GM18861 (cell line): Measurements from ENCODE around the gene KLF14.
"Not testable (repeated sequence)": the region's sequence is repeated elsewhere in the genome, so short reads cannot be mapped to it uniquely, and the experiment has no call there.

Source experiments
- ATAC-seq: cut with Tn5 transposase; IDR thresholded peaks from one replicate; pipeline ENCODE4 v1.9.1; 2021; ENCODE audit not compliant: unreplicated experiment

KLF14 gene

DNA sequence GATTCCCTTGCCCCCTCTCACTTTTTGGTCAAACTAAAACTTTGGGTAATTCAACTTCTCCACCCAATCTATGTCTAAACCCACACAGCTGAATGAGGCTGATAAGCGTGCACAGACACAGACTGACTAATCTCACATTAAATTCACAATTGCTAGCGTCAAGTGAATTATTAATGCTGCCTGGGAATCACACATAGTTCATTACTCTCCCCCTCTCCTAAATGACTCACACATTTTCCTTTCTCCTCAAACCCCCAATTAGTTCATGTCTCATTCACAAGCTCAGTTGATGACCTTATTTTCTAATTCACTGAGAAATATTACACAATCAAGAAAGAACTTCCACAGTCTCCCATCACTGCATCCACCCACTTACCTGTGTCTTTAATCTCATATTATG, 14.5 kb downstream of the KLF14 start:
- ATAC-seq, result no peak

DNA sequence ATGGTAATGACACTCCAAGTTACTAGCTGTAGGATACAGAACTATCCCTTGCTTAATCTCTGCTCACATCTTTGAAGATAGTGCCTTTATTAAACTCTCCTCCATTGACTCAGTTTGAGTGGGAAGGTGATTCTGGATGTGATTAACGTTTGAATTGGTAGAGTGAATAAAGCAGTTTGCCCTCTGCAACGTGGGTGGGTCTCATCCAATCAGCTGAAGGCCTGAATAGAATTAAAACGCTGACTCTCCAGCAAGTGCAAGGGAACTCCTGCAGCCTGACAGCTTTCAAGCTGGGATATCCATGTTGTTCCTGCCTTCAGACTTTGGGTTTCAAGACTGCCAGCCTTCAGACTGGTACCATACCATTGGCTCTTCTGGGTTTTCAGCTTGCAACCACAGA, 21.6 kb downstream of the KLF14 start:
- ATAC-seq, result no peak

DNA sequence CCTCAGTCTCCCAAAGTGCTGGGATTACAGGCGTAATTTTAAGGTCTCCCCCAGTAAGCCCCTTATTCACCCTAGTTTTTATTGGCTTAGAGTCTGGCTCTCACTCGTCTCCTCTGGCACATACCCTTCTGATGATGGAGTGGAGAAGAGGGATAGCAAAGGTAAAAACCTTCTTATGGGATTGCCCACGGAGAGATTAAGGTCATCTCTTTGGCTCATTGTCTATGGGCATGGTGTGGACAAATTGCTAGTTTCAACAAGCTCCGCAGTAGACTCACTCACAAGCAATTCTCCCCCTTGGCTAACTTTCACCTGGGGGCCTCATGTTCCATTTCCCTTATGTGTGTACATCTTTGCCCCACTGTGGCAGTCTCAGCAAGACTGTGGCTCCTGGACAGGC, 25.2 kb downstream of the KLF14 start:
- ATAC-seq, result no peak

DNA sequence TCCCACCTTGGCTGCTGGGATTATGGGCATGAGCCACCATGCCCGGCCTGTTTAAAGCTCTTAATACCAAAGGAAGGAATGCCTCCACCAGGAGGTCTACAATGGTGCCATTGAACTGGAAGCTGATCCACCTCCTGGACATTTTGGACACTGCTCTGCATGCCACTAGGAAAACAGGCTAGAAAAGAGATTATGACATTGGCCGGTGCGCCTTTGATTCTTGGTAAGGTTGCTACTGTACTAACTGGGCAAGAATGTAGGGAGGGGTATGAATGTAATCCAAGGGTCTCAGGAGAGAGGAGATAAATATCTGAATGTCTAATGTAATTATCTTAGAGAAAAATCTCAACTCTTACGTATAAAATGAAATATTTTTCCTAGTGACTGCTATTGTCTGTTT, 26.0 kb downstream of the KLF14 start:
- no peak for ATAC-seq

DNA sequence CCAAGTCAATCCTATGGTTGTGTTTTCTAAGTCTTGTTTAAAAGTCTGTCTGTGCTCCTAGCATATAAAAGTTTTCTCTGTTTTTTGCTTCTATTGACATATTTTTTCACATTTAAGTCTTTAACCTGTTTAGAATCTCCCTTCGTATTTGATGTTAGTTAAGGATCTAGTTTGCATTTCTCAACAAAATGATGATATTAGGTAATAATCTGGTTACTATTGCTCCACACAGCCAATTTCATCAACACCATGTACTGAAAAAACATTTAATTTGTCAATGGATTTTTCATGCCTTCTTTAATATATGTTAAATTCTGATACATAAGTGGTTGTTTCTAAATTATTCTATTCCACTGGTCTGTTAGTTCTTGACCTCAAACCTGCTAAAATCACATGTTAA, 30.2 kb downstream of the KLF14 start:
- no peak for ATAC-seq

DNA sequence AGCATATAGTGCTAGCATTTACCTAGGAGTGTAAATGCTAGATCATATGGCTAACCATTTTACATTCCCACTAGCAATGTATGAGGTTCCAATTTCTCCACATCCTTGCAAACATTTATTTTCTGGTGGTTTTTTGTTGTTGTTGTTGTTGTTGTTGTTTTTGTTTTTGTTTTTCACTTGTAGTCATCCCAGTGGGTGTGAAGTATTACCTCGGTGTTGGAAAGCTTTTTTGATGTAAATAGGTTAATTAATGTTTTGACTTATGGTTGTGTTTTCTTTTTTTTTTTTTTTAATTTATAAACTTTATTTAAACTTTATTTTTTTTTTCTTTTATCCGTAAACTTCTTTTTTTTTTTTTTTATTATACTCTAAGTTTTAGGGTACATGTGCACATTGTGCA, 32.4 kb downstream of the KLF14 start:
- ATAC-seq, result no peak

DNA sequence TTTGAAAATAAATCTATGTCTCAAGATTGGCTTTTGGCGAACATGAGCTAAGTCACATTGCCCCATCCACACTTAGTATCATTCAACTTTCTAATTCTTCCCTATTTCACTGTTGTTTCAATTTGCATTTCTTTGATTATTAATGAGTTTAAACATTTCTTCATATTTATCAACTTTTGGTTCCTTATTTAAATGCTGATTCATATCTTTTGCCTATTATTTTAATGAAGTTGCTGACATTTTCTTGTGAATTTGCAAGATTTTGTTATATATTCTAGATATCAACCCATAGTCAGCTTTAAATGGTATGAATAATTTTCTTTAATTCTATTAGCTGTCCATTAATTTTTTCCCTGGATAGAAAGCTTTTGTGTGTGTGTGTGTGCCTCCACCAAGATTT, 33.2 kb downstream of the KLF14 start:
- ATAC-seq, result no peak

DNA sequence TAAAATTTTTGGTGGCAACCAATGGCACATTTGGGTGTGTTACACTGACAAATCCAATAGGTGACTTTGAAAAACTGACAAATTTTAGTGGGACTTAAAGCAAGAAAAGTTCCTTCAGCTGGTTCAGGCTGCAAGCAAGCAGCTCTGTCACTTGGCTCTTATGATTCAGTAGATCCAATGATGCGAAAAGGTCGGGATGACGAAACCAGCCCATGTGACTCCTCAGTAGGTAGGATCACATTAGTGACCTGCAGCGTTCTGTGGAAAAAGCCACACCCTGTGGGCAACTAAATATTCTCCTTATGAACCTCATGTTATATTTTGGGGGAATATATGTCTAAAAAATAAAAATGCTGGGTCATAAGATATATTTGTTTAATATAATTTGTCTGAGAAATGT, 34.3 kb downstream of the KLF14 start:
- no peak for ATAC-seq

DNA sequence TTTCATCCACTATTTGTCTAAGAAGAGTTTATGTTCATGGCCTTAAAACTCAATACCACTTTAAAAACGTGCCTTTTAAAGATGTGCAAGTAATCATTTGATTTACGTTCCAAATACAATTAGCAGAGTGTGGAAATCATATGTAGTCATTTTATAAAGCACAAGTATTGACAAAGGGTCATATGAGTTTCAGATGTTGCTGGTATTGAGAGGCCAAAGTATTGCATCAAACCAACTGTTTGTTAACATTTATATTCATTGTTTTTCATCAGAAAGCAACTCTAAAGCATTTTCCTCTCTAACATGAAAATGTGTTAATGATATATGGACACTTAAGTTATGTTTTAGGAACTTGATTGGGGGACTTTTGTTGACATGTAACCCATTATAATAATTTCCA, 36.2 kb downstream of the KLF14 start:
- no peak for ATAC-seq

DNA sequence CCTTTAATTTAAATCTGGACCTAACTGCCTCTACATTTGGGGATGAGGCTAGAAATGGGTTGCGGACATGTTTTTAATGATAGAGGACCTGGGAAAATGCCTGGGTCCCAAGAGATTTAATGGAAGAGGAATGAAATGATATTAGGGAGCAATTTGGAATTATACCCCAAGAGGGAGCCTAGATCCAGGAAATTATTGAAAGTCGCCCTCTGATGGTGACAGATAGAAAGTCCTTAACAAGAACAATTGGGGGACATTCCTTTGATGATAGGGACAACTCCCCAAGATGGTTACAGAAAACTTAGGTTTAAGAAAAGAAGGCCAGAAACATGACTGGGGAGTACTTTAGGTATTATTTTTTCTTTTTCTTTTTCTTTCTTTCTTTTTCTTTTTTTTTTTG, 38.2 kb downstream of the KLF14 start:
- ATAC-seq, result no peak

DNA sequence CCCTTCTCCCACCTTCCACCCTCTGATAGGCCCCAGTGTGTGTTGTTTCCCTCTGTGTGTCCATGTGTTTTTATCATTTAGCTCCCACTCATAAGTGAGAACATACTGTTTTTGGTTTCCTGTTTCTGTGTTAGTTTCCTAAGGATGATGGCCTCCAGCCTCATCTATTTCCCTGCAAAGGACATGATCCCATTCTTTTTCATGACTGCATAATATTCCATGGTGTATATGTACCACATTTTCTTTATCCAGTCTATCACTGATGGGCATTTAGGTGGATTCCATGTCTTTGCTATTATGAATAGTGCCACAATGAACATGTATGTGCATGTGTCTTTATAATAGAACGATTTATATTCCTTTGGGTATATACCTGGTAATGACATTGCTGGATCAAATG, 41.6 kb downstream of the KLF14 start:
- not testable (repeated sequence) for ATAC-seq

DNA sequence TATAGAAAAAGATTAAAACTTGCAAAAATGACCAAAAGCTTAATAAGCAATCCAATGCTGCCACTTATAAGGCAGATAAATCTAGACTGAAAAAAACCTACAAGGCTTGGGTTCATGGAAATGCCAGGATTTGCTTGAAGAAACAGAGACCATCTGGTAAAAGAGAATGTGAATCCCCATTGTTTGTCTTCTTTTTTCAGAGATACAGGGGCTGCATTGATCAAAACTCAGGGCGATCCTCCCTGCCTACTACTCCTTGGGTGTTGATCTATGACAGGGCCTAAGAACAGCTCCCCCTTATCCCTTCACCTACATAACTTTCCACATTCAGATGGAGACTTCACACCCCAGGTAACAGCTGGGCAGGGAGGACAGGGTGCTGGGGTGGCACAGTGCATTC, 44.3 kb downstream of the KLF14 start:
- no peak for ATAC-seq

DNA sequence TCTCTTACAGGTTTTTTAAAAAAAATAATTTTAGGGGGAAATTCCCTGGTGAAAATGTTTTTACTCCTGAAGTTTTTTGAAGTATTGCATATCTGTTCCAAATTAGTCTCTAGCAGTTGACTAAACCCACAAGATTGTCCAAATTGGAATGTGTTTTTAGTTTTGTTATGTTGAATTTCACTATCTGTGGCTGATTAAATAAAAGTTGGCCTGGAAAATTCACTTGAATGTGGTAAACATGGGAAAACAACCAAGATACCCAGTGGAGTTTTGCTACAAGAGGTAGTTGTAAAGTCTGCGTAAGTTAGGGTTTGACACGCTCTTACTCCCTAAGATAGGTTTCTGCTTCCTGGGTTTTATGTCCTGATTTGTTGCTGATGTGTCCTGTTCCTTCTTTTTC, 51.0 kb downstream of the KLF14 start:
- ATAC-seq, result no peak
